Measurements from ENCODE around the gene ABCA4. TPM values are rescaled to one million over a fixed set of nuclear protein-coding genes. Genes with fewer than 3 reads are reported as not detected.
A peak's percentile ranks its signal among the peaks of the same experiment; 100 is the strongest.

ABCA4 gene
- total and polyA plus RNA-seq, 11 donors = 0.04 to 0.37 (median 0.16) TPM; not detected in 2

DNA sequence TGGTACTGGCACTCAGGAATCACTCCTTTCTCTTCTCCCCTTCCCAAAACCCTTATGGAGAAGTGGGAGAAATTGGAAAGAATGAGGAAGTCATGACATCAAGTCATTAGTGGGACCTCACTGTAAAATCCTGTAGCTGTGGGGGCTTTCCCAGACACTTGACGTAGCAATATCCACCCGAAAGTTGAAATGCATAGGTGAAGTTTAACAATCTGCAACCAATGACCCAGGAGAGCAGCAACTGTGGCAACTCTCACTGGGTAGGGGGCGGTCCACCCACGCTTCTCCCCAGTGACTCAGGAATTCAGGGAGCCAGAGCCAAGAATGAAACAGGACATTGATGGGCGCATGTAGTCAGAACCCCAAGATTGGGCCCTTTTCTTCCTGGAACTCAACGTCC is 27.0 kb downstream of the ABCA4 start:
- Histone ChIP-seq H3K36me3 (no peaks in the 10 kb centered on the region), H3K27me3 (peaks cover 0 to 7% (median 0%) of the 10 kb centered on the region in 9 donors), H3K9me3 (no peaks in the 10 kb centered on the region), H3K4me1 (peaks cover 0 to 76% (median 62%) of the 10 kb centered on the region in 12 donors), H3K27ac (peak overlapping the region; percentile 70 to 94 (median 82)), H3K4me3 (peak overlapping the region in 5 of 12 donors; percentile 0 to 32 (median 16))
- TF ChIP-seq, protein P1, sequence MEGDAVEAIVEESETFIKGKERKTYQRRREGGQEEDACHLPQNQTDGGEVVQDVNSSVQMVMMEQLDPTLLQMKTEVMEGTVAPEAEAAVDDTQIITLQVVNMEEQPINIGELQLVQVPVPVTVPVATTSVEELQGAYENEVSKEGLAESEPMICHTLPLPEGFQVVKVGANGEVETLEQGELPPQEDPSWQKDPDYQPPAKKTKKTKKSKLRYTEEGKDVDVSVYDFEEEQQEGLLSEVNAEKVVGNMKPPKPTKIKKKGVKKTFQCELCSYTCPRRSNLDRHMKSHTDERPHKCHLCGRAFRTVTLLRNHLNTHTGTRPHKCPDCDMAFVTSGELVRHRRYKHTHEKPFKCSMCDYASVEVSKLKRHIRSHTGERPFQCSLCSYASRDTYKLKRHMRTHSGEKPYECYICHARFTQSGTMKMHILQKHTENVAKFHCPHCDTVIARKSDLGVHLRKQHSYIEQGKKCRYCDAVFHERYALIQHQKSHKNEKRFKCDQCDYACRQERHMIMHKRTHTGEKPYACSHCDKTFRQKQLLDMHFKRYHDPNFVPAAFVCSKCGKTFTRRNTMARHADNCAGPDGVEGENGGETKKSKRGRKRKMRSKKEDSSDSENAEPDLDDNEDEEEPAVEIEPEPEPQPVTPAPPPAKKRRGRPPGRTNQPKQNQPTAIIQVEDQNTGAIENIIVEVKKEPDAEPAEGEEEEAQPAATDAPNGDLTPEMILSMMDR (IDR thresholded peaks at IDR 0.05) = no peak
- no peak for TF ChIP-seq POLR2A (IDR thresholded peaks at IDR 0.05)
- ATAC-seq = no peak
- no peak for DNase-seq
- 44 to 63% (median 51%) methylated on average over 6 of the region's 6 CpGs for WGBS, 4 donors
- intact Hi-C loops (cut with DNase I) = loop anchor here in 2 of 10 donors (2.0 to 10.0 kb wide), 2 partner anchors 31 to 71 kb away; no protein-coding TSS in a partner anchor

DNA sequence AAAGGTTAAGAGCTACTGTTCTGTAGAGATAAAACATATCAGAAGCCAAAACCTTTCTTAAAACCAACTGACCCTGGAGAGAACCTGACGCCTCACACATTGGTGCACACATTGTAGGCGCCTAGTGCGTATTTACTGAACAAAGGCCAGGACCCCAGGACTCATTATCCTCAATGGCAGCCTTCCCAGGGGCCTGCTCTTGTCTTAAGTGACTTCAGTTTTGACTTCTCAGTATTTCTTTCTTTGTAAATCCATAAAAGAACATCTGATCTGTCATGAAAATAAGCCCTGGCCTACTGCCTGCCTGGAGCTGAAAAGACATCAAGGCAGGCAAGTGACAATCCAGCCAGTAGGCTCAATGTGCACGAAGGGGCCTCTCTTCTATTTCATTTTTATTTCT is 27.6 kb downstream of the ABCA4 start:
- Histone ChIP-seq H3K9me3 (no peaks in the 10 kb centered on the region), H3K4me3 (no peak overlapping the region), H3K36me3 (no peaks in the 10 kb centered on the region), H3K27ac (peak overlapping the region; percentile 70 to 94 (median 82)), H3K4me1 (peaks cover 0 to 76% (median 59%) of the 10 kb centered on the region in 12 donors), H3K27me3 (peaks cover 0 to under 1% (median 0%) of the 10 kb centered on the region in 9 donors)
- intact Hi-C loops (cut with DNase I) = loop anchor here in 1 of 10 donors (10.0 kb wide), 1 partner anchor 71 kb away; no protein-coding TSS in a partner anchor
- DNase-seq = no peak
- no peak for TF ChIP-seq POLR2A (IDR thresholded peaks at IDR 0.05)
- TF ChIP-seq, protein P1 (IDR thresholded peaks at IDR 0.05) = no peak
- ATAC-seq = no peak
- WGBS, 4 donors = 84 to 94% (median 91%) methylated on average over 4 of the region's 4 CpGs

DNA sequence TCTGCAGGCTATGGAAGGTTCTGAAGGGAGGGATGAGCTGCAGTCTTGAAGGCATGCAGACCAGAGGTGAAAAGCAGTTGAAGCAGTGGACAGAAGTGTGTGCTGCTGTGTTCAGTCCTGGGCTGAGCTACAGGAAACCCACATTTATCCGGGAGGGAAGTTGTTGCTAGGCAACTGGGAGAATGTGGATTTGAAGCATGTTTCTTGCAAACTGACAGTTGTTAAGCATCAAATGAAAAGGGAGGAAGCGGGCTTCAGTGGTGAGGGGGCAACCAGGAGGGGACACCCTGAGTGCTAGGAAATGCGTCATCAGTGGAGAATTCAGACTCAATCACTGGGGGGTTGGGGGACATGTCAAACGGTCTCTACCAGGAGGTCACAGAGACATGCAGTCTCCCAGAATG is 28.7 kb downstream of the ABCA4 start:
- Histone ChIP-seq H3K4me1 (peaks cover 0 to 68% (median 57%) of the 10 kb centered on the region in 12 donors), H3K9me3 (no peaks in the 10 kb centered on the region), H3K27ac (peak overlapping the region; percentile 60 to 94 (median 82)), H3K27me3 (no peaks in the 10 kb centered on the region), H3K4me3 (no peak overlapping the region), H3K36me3 (no peaks in the 10 kb centered on the region)
- TF ChIP-seq POLR2A (IDR thresholded peaks at IDR 0.05) = no peak
- TF ChIP-seq, protein P1 (IDR thresholded peaks at IDR 0.05) = no peak
- DNase-seq (peak in 4 of 5 donors; percentile 42 to 72 (median 56)), ATAC-seq (peak in 3 of 4 donors; percentile 8 to 63 (median 19))
- intact Hi-C loops (cut with DNase I) = loop anchor here in 1 of 10 donors (10.0 kb wide), 1 partner anchor 73 kb away; no protein-coding TSS in a partner anchor
- WGBS, 4 donors = 43 to 63% (median 48%) methylated on average over 4 of the region's 4 CpGs

DNA sequence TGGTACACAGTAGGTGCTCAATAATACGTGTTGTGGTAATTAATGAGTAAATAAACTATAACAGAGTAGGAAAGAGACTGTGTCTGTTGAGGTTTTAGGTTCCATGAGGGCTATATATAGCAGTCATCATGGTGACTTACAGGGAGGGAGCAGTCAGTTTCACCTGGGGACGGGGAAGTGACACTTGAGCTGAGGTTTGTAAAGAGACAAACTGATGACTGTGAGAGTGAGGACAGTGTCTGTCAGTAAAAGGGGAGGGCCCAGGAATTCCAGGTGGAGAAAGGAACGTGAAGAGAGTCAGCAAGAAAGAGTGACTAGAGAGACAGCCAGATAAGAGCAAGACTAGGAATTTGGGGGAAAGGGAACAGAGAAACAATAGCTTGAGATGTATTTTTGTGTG is 30.2 kb downstream of the ABCA4 start:
- peak overlapping the region in 11 of 12 donors; percentile 44 to 94 (median 75) for H3K27ac ChIP-seq
- TF ChIP-seq, protein P1 (IDR thresholded peaks at IDR 0.05) = no peak
- TF ChIP-seq POLR2A (IDR thresholded peaks at IDR 0.05) = no peak
- intact Hi-C loops (cut with DNase I) = loop anchor here in 1 of 10 donors (10.0 kb wide), 1 partner anchor 74 kb away; no protein-coding TSS in a partner anchor
- peaks cover 0 to 6% (median 0%) of the 10 kb centered on the region in 9 donors for H3K27me3 ChIP-seq
- 76 to 85% (median 81%) methylated on average over 3 of the region's 3 CpGs for WGBS, 4 donors
- H3K9me3 ChIP-seq = no peaks in the 10 kb centered on the region
- H3K4me1 ChIP-seq = peaks cover 0 to 53% (median 50%) of the 10 kb centered on the region in 12 donors
- H3K36me3 ChIP-seq = no peaks in the 10 kb centered on the region
- ATAC-seq (no peak), DNase-seq (no peak)
- no peak overlapping the region for H3K4me3 ChIP-seq
